NT2/D1 (cell line): ENCODE data around the gene DGKE.

Experiments
- DNase-seq: peaks from one replicate; pipeline ENCODE4 v3.0.0-alpha.2; 2011; ENCODE audit warnings: low read depth, low spot score
- H3K27me3 ChIP-seq: 2 replicates; pipeline ENCODE4 v1.6.0; 2011; ENCODE audit warnings: mild to moderate bottlenecking; ENCODE audit not compliant: insufficient read length, insufficient read depth
- H3K36me3 ChIP-seq: 2 replicates; pipeline ENCODE4 v1.6.1; 2011; ENCODE audit warnings: mild to moderate bottlenecking, low read length, mixed read lengths; ENCODE audit not compliant: insufficient read depth, insufficient read length
- H3K4me1 ChIP-seq: 2 replicates; pipeline ENCODE4 v1.5.1; 2011; ENCODE audit not compliant: insufficient read depth, insufficient read length
- H3K4me3 ChIP-seq: 2 replicates; pipeline ENCODE4 v1.5.1; 2011; ENCODE audit warnings: low read depth; ENCODE audit not compliant: insufficient read length
- H3K9ac ChIP-seq: 2 replicates; pipeline ENCODE4 v1.6.0; 2011; ENCODE audit warnings: low read depth; ENCODE audit not compliant: insufficient read length
- H3K9me3 ChIP-seq: 2 replicates; pipeline ENCODE4 v1.5.1; 2011; ENCODE audit warnings: mild to moderate bottlenecking, low read length; ENCODE audit not compliant: insufficient read depth
- SUZ12 ChIP-seq: IDR thresholded peaks from 2 replicates; pipeline ENCODE4 v1.6.1; 2011; ENCODE audit not compliant: insufficient read length, insufficient read depth; ENCODE audit errors: extremely low read depth
- YY1 ChIP-seq: IDR thresholded peaks from 2 replicates; pipeline ENCODE4 v1.6.1; 2011; ENCODE audit not compliant: insufficient read length, insufficient read depth
- ZNF274 ChIP-seq: IDR thresholded peaks from 2 replicates; pipeline ENCODE4 v1.6.1; 2011; ENCODE audit warnings: mild to moderate bottlenecking, low read depth, low read length

The DGKE gene

DNA sequence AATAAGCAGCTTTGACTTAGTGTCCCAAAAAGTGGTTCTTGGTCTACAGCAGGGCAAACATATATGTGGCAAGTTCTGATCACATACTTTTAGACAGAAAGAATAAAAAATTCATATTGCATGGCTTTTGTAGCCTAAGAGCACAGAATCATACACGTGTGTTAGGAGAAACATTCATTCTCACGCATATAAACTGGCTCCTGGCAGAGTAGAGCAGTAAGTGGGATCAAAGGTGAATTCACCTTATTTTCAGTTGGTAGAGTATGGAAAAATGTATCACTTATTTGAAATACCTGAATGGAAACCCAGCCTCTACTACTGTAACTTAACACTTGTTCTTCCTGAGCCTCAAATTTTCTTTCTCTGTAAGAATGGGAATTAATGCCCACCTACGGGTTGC lies 34.8 kb downstream of the DGKE start:
- H3K9ac ChIP-seq: no peak overlapping the region
- peaks cover 4% of the 10 kb centered on the region for H3K36me3 ChIP-seq
- no peaks in the 10 kb centered on the region for H3K4me1 ChIP-seq
- TF ChIP-seq SUZ12 (no peak), YY1 (no peak), ZNF274 (no peak)
- H3K4me3 ChIP-seq: no peak overlapping the region
- DNase-seq: no peak
- no peaks in the 10 kb centered on the region for H3K27me3 ChIP-seq
- H3K9me3 ChIP-seq: no peaks in the 10 kb centered on the region

GRCh38 chr17:56870081-56870651 lies 36.2 kb downstream of the DGKE start:
- DNase-seq: no peak
- TF ChIP-seq YY1: no peak
- no peak for TF ChIP-seq SUZ12
- Histone ChIP-seq H3K4me1 (no peaks in the 10 kb centered on the region), H3K4me3 (no peak overlapping the region), H3K9ac (no peak overlapping the region), H3K36me3 (no peaks in the 10 kb centered on the region), H3K9me3 (no peaks in the 10 kb centered on the region), H3K27me3 (no peaks in the 10 kb centered on the region)

- no peak overlapping the region for H3K4me3 ChIP-seq
- H3K4me1 ChIP-seq: no peaks in the 10 kb centered on the region
- no peak overlapping the region for H3K9ac ChIP-seq
- no peaks in the 10 kb centered on the region for H3K9me3 ChIP-seq
- no peak for TF ChIP-seq ZNF274
- no peaks in the 10 kb centered on the region for H3K27me3 ChIP-seq
- DNase-seq: no peak
- H3K36me3 ChIP-seq: no peaks in the 10 kb centered on the region
These were observed 42.8 kb downstream of the DGKE start for GRCh38 chr17:56876766-56877179.

DNA sequence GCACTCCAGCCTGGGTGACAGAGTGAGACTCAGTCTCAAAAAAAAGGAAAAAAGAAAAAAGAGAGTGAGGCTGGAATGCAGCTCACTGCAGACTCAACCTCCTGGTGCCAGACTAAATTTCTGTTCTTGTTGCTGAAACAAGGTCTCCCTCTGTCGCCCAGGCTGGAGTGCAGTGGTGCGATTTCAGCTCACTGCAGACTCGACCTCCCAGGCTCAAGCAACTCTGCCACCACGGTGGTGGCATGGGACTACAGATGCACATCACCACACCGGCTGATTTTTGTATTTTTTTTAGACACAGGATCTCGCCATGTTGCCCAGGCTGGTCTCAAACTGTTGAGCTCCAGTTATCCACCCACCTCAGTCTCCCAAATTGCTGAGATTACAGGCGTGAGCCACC lies 45.3 kb downstream of the DGKE start:
- no peak overlapping the region for H3K9ac ChIP-seq
- TF ChIP-seq SUZ12: no peak
- no peaks in the 10 kb centered on the region for H3K4me1 ChIP-seq
- no peaks in the 10 kb centered on the region for H3K9me3 ChIP-seq
- no peak for DNase-seq
- H3K27me3 ChIP-seq: no peaks in the 10 kb centered on the region
- no peaks in the 10 kb centered on the region for H3K36me3 ChIP-seq
- H3K4me3 ChIP-seq: no peak overlapping the region

- Histone ChIP-seq H3K9ac (no peak overlapping the region), H3K36me3 (no peaks in the 10 kb centered on the region)
- TF ChIP-seq ZNF274: no peak
- TF ChIP-seq SUZ12: no peak
- TF ChIP-seq YY1: no peak
These were observed 46.2 kb downstream of the DGKE start for GRCh38 chr17:56880133-56880532.

DNA sequence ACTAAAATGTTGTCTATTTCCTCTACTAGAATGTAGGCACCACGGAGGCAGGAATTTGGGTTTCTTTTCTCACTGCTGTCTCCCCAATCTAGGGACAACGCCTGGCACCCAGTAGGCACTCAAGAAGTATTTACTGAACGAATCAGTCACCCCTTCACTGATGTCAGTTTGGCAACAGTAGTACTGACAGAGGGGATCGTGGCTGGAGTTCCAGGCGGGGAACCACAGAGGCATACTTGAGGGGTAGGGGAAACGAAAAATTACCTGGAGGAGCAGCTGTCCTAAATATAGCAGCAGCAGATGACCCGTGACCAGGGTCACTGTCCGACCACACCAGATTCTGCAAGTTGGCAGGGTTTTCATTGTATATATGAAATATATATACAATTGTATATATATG lies 46.6 kb downstream of the DGKE start:
- TF ChIP-seq YY1 (no peak), ZNF274 (no peak), SUZ12 (no peak)
- no peak overlapping the region for H3K9ac ChIP-seq
- H3K36me3 ChIP-seq: no peaks in the 10 kb centered on the region
- no peaks in the 10 kb centered on the region for H3K27me3 ChIP-seq
- DNase-seq: no peak
- no peaks in the 10 kb centered on the region for H3K4me1 ChIP-seq
- no peaks in the 10 kb centered on the region for H3K9me3 ChIP-seq
- H3K4me3 ChIP-seq: no peak overlapping the region

More at GRCh38 chr17:56880133-56880532, 46.2 kb downstream of the DGKE start:
- no peak overlapping the region for H3K4me3 ChIP-seq
- DNase-seq: no peak
- H3K27me3 ChIP-seq: no peaks in the 10 kb centered on the region
- H3K4me1 ChIP-seq: no peaks in the 10 kb centered on the region
- H3K9me3 ChIP-seq: no peaks in the 10 kb centered on the region

- TF ChIP-seq SUZ12 (no peak), YY1 (no peak)
- DNase-seq: no peak
- no peak overlapping the region for H3K4me3 ChIP-seq
These were observed 47.8 kb downstream of the DGKE start for GRCh38 chr17:56881685-56882295.

More at GRCh38 chr17:56881685-56882295, 47.8 kb downstream of the DGKE start:
- Histone ChIP-seq H3K4me1 (no peaks in the 10 kb centered on the region), H3K9me3 (peaks cover 6% of the 10 kb centered on the region; the same call in 1 of the 2 replicates), H3K27me3 (no peaks in the 10 kb centered on the region), H3K36me3 (no peaks in the 10 kb centered on the region), H3K9ac (no peak overlapping the region)
